Thyroid gland (tissue), 4 donors: Measurements from ENCODE around the gene EMILIN3.

Source experiments
- POLR2A ChIP-seq, 2 donors: fragments of 450-650 bp; IDR thresholded peaks; one replicate each; pipeline ENCODE4 v1.6.1; 2017; ENCODE audit warnings: antibody characterized with exemption in 2 of 2, mild to moderate bottlenecking in 2 of 2, moderate library complexity in 1 of 2
- TF ChIP-seq, protein P1 (sequence below), 6 experiments: fragments of 200-600 bp in 3 of 6; fragments of 450-650 bp in 3 of 6; sonication (generic) in 3 of 6; IDR thresholded peaks; one replicate each; pipeline ENCODE4 v1.5.1; 2016 to 2019; ENCODE audit warnings: antibody characterized with exemption in 6 of 6, mild to moderate bottlenecking in 2 of 6, inconsistent platforms in 1 of 6, moderate library complexity in 1 of 6

GRCh38 chr20:41330941-41331340, 35.7 kb downstream of the EMILIN3 start:
- TF ChIP-seq, protein P1, sequence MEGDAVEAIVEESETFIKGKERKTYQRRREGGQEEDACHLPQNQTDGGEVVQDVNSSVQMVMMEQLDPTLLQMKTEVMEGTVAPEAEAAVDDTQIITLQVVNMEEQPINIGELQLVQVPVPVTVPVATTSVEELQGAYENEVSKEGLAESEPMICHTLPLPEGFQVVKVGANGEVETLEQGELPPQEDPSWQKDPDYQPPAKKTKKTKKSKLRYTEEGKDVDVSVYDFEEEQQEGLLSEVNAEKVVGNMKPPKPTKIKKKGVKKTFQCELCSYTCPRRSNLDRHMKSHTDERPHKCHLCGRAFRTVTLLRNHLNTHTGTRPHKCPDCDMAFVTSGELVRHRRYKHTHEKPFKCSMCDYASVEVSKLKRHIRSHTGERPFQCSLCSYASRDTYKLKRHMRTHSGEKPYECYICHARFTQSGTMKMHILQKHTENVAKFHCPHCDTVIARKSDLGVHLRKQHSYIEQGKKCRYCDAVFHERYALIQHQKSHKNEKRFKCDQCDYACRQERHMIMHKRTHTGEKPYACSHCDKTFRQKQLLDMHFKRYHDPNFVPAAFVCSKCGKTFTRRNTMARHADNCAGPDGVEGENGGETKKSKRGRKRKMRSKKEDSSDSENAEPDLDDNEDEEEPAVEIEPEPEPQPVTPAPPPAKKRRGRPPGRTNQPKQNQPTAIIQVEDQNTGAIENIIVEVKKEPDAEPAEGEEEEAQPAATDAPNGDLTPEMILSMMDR (IDR thresholded peaks at IDR 0.05): no peak
- TF ChIP-seq POLR2A (IDR thresholded peaks at IDR 0.05): no peak
